Heart left ventricle (tissue), 16 donors: ENCODE results near the gene ID2. TPM values are rescaled to one million over a fixed set of nuclear protein-coding genes. Genes with fewer than 3 reads are reported as not detected.

Experiments
- ATAC-seq, 4 donors: fragments of 200-7000 bp; cut with Tn5 transposase; one replicate each; pipeline ENCODE4 v1.9.1; 2020 to 2022; ENCODE audit warnings: moderate library complexity in 4 of 4, mild to moderate bottlenecking in 3 of 4, moderate number of reproducible peaks in 1 of 4
- DNase-seq, 5 donors: peaks; one replicate each; pipeline ENCODE4 v3.0.0-alpha.2; 2020
- H3K27ac ChIP-seq, 12 donors: fragments of 200-600 bp; sonication (generic) in 4 of 12; one replicate each; pipeline versions ENCODE4 v1.5.0 to v1.8.0; 2016 to 2022; ENCODE audit warnings: mild to moderate bottlenecking in 2 of 12
- H3K27me3 ChIP-seq, 9 donors: fragments of 200-600 bp; sonication (generic) in 2 of 9; one replicate each; pipeline versions ENCODE4 v1.5.1 to v1.8.0; 2016 to 2022; ENCODE audit warnings: mild to moderate bottlenecking in 3 of 9
- H3K36me3 ChIP-seq, 9 donors: fragments of 200-600 bp; sonication (generic) in 2 of 9; one replicate each; pipeline versions ENCODE4 v1.5.0 to v1.8.0; 2018 to 2022; ENCODE audit warnings: mild to moderate bottlenecking in 2 of 9
- H3K4me1 ChIP-seq, 12 donors: fragments of 200-600 bp; sonication (generic) in 4 of 12; one replicate each; pipeline versions ENCODE4 v1.5.0 to v1.8.0; 2016 to 2022; ENCODE audit warnings: mild to moderate bottlenecking in 3 of 12
- H3K4me3 ChIP-seq, 12 donors: fragments of 200-600 bp; sonication (generic) in 4 of 12; one replicate each; pipeline versions ENCODE4 v1.5.0 to v1.8.0; 2017 to 2022; ENCODE audit warnings: mild to moderate bottlenecking in 9 of 12, moderate library complexity in 4 of 12
- H3K9me3 ChIP-seq, 12 donors: fragments of 200-600 bp; sonication (generic) in 4 of 12; one replicate each; pipeline versions ENCODE4 v1.5.0 to v1.8.0; 2016 to 2022; ENCODE audit warnings: mild to moderate bottlenecking in 1 of 12
- CTCF ChIP-seq, 12 donors: fragments of 200-600 bp; sonication (generic) in 4 of 12; IDR thresholded peaks; one replicate each; pipeline versions ENCODE4 v1.5.0 to v1.8.0; 2018 to 2022; ENCODE audit warnings: antibody characterized with exemption in 12 of 12, mild to moderate bottlenecking in 5 of 12
- POLR2A ChIP-seq, 2 donors: fragments of 450-650 bp; IDR thresholded peaks; one replicate each; pipeline ENCODE4 v1.6.1; 2017; ENCODE audit warnings: antibody characterized with exemption in 2 of 2, mild to moderate bottlenecking in 2 of 2, moderate library complexity in 2 of 2
- WGBS, 4 donors: extraction: QIAGEN DNeasy Blood & Tissue Kit in 2 of 4; methylation state at CpG; one replicate each; pipeline versions ENCODE4 v1.1.5 to v1.1.7; 2013 to 2018; 5-methylcytosine and 5-hydroxymethylcytosine counted together
- intact Hi-C, 10 donors: fragments of 100-400 bp; cut with DNase I; formaldehyde crosslinking; loops; one replicate each; pipeline versions ENCODE4 v1.11.1 to v1.14.2; 2022
- polyA plus RNA-seq, 2 donors: library from polyadenylated mRNA; stranded (reverse); fragments of 200-250 nt; gene quantifications; one replicate each; pipeline ENCODE4 v1.2.3, GENCODE V29; 2013
- total RNA-seq, 9 donors: library from RNA; depleted of rRNA in 2 of 9; stranded (reverse); fragments of >200 nt in 2 of 9; fragmentation: NEBNext Ultra II Directional in 3 of 9; extraction: Animal tissue kit (Norgen Biotek cat#: 25700) in 3 of 9; gene quantifications; one replicate each; pipeline versions ENCODE4 v1.1.0 to v1.2.4, GENCODE V29; 2016 to 2023
- donor health status: ischemic (EF 13 %, LVEDD 7.1; RV severe dilation, severe dysfunction).
- donor health status: healthy with polysubstance abuse.
- donor health status: DM: no; HTN: yes; CAD: no.
- donor health status: DM: no; HTN: no; CAD: no.
- donor health status: ischemic (EF 25% LVEDD 6.9; RV normal size, moderate dysfunction).
- donor health status: ischemic (EF 25% LVEDD 5.7; RV mildly dilated, moderate dysfunction).
- donor health status: healthy.
- donor health status: DM: yes; HTN: yes; CAD: no.
- donor health status: ischemic (EF 35%, LVEDD 5.7; RV mildly dilated, moderate dysfunction).
- donor health status: nonischemic (EF 11% LVEDD 7.7; RV severe dilation, severe dysfunction).
- donor health status: DM: yes; HTN: yes; CAD: no.
- donor health status: PGD.
- donor health status: ischemic (EF 29% LVEDD 5.4; RV normal size, mild dysfunction).
- donor health status: nonischemic (EF 23%, LVEDD 6.1; RV moderate dilation, normal function).

Gene ID2
- total and polyA plus RNA-seq, 11 donors = 17.3 to 121 (median 44.7) TPM

- ATAC-seq (peak in 2 of 4 donors; percentile 53 to 55), DNase-seq (peak; percentile 65 to 92 (median 72))
- H3K4me3 ChIP-seq = peak overlapping the region; percentile 48 to 92 (median 78)
- H3K27ac ChIP-seq = peak overlapping the region; percentile 63 to 89 (median 79)
- WGBS, 4 donors = 0% methylated on average over 1 to 50 of the region's 50 CpGs
- no peaks in the 10 kb centered on the region for H3K27me3 ChIP-seq
- TF ChIP-seq CTCF (IDR thresholded peaks at IDR 0.05) = peak; percentile 90 to 100 (median 99)
- peak in 1 of 2 donors; percentile 34 for TF ChIP-seq POLR2A (IDR thresholded peaks at IDR 0.05)
- H3K4me1 ChIP-seq = peaks cover 0 to 18% (median 10%) of the 10 kb centered on the region in 12 donors
- no peaks in the 10 kb centered on the region for H3K9me3 ChIP-seq
- H3K36me3 ChIP-seq = no peaks in the 10 kb centered on the region
- intact Hi-C loops = loop anchor here (1.0 to 10.0 kb wide), 18 partner anchors 161 to 1591 kb away; no protein-coding TSS in a partner anchor
Observed at GRCh38 chr2:8685697-8686358, 4.0 kb downstream of the ID2 start.

GRCh38 chr2:8691859-8692437 lies 10.1 kb downstream of the ID2 start:
- Histone ChIP-seq H3K27ac (no peak overlapping the region), H3K9me3 (no peaks in the 10 kb centered on the region), H3K4me1 (peaks cover 0 to 9% (median 0%) of the 10 kb centered on the region in 12 donors), H3K4me3 (no peak overlapping the region), H3K36me3 (no peaks in the 10 kb centered on the region), H3K27me3 (peaks cover 0 to 8% (median 0%) of the 10 kb centered on the region in 9 donors)
- ATAC-seq (no peak), DNase-seq (no peak)
- WGBS, 4 donors = 95 to 97% (median 96%) methylated on average over 9 of the region's 9 CpGs
- intact Hi-C loops = loop anchor here in 3 of 10 donors (5.0 to 10.0 kb wide), 3 partner anchors 63 to 1490 kb away; no protein-coding TSS in a partner anchor
- TF ChIP-seq CTCF (IDR thresholded peaks at IDR 0.05) = no peak
- no peak for TF ChIP-seq POLR2A (IDR thresholded peaks at IDR 0.05)

GRCh38 chr2:8692783-8693156 lies 10.9 kb downstream of the ID2 start:
- intact Hi-C loops = loop anchor here in 3 of 10 donors (5.0 to 10.0 kb wide), 3 partner anchors 62 to 1490 kb away; no protein-coding TSS in a partner anchor
- Histone ChIP-seq H3K27me3 (peaks cover 0 to 8% (median 0%) of the 10 kb centered on the region in 9 donors), H3K27ac (no peak overlapping the region), H3K9me3 (peaks cover 0 to under 1% (median 0%) of the 10 kb centered on the region in 12 donors), H3K4me3 (peak overlapping the region in 1 of 12 donors; percentile 35), H3K4me1 (peaks cover 0 to 9% (median 0%) of the 10 kb centered on the region in 12 donors), H3K36me3 (no peaks in the 10 kb centered on the region)
- DNase-seq (no peak), ATAC-seq (no peak)
- 46 to 65% (median 55%) methylated on average over 7 of the region's 7 CpGs for WGBS, 4 donors
- TF ChIP-seq CTCF (IDR thresholded peaks at IDR 0.05) (no peak), POLR2A (IDR thresholded peaks at IDR 0.05) (no peak)
